SH-SY5Y (cell line): ENCODE measurements around the gene SH3TC1.

ENCODE experiments used
- GATA2 ChIP-seq: IDR thresholded peaks from 2 replicates; pipeline ENCODE4 v1.6.1; 2011; ENCODE audit warnings: mild to moderate bottlenecking, low read depth, low read length
- GATA3 ChIP-seq: IDR thresholded peaks from 2 replicates; pipeline ENCODE4 v1.6.1; 2011; ENCODE audit warnings: low read depth, mild to moderate bottlenecking, low read length, moderate library complexity

DNA sequence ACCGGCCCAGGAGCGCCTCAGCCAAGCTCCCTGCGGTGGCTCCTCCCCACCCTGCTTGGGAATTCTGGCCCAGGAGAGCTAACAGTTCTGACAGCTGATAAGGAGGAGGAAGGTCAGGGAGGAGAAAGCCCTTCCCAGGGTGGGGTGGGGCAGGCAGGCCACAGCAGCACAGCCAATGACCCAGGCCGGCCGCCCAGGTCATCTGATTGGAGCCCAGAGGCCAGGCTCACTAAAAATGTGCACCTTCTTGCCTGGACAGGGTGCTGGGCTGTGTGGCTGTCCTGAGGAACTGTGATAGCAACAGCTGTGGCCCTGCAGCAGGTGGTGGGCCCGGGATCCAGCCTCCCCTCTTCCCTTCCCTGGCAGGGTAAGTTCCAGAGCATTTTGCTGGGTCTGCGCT, 17.2 kb upstream of the SH3TC1 start:
- TF ChIP-seq GATA3, result no peak
- TF ChIP-seq GATA2, result no peak
